NCI-H446 (cell line): Measurements from ENCODE around the gene PRF1.
"Not testable (repeated sequence)": the region's sequence is repeated elsewhere in the genome, so short reads cannot be mapped to it uniquely, and the experiment has no call there.

Experiments
- DNase-seq, 2 experiments: peaks; one replicate each; lab custom pipeline; 2025; lab: John Stamatoyannopoulos, UW

Gene PRF1

DNA sequence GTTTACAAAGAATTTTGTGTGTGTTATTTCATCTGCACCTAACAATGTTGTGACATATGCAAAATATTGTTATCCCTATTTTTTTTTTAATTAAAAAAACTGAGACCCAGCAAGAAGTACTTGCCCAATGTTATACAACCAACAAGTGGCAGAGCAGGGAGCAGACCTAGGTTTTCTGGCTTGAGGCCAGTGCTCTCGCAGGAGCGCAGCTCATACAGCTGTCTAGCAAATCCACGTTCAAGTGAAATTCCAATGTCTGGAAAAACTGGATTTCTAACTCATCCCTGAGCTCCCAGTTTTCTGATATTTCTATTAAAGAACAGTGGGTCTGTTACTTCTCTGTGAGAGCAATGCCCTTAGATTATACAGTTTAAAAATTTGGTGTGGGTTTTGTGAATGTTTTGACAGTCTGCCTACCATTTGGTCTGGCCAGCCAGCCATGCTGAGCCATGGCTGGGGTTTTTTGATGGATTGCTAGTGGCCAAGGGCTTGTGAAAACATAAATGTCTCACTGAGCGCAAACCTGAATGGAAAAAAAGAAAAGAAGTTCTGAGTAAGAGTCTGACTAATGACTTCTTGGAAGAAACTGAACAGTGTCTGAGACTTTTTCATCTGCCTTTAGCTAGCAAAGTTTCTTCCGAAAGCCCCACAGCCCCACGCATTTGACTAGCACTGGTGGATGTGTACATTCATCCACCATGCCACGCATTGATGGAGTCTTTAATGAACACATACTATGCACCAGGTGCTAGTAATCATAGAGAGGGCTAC lies 15.4 kb upstream of the PRF1 start:
- peak; percentile 1 to 39 for DNase-seq

DNA sequence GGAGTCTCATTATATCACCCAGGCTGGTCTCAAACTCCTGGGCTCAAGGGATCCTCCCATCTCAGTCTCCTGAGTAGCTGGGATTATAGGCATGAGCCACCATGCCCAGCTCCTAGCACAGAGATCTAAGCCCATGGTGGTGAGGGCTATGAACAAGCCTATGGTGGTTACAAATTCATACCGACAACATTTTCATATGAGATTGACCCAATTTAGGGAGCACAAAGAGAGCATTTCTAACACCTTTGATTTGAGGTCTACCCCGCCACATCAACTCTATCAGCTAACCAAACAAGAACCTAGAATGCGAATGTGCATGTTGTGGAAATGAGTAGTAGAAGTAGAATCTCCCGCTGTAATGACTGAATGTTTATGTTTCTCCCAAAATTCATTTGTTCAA lies 14.2 kb upstream of the PRF1 start:
- no peak for DNase-seq

DNA sequence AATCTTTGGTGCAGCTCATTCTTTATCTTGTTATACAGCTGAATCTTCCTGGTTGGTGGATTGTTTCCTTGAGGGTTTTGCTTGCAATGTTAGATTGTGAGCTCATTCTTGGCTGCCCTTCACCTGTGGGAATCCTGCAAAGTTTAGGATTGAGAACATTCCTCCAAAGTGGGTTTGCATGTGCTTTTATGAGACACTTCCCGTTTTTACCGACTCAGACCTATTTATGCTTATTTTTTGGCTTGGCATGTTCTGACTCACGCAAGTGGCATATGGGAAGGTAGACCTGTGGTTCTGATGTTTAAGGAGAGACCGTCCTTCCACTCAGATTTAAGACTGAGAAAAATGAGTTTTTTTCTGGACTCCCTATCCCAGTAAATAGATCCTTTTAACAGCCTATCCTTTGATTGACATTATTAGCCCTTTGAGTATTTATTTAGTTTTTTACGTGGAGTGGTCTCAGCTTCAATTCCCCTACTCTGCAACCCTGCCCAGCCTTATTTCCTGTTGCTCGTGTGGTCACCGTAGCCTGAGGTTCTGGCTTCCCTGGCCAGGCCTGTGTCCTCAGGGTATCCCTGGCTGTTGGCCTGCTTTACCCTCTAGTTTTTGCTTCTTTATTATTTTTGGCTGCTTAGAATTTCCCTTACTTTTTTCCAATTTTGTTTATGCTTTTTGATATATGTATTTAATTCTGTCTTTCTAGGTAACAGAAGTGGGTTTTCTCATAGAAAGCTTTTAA lies 13.4 kb upstream of the PRF1 start:
- no peak for DNase-seq

DNA sequence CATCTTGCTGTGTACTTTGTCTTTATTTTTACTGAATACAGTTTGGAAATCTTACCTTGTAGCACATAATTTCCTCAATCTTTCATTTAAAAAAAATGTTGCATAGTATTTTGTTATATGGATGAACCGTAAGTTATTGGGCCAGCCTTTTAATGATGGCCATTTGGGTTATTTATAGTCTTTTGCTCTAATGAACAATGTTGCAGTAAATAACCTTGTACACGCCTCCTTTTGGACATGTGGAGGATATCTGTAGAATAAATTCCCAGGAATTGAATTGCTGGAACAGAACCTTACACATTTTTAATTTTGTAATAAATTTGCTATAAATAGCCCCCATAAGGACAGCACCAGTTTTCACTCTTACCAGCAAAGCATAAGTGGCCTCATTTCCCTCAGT lies 12.7 kb upstream of the PRF1 start:
- DNase-seq = no peak

DNA sequence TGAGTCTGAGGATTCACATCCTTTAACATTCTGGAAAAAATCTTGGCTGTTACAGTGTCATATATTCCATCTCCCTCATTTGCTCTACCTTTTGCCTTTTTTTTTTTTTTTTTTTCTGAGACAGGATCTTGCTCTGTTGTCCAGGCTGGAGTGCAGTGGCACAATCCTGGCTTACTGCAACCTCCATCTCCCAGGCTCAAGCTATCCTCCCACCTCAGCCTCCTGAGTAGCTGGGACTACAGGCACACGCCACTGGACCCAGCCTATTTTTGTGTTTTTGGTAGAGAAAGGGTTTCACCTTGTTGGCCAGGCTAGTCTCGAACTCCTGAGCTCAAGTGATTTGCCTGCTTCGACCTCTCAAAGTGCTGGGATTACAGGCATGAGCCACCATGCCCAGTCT lies 11.8 kb upstream of the PRF1 start:
- DNase-seq = not testable (repeated sequence)

DNA sequence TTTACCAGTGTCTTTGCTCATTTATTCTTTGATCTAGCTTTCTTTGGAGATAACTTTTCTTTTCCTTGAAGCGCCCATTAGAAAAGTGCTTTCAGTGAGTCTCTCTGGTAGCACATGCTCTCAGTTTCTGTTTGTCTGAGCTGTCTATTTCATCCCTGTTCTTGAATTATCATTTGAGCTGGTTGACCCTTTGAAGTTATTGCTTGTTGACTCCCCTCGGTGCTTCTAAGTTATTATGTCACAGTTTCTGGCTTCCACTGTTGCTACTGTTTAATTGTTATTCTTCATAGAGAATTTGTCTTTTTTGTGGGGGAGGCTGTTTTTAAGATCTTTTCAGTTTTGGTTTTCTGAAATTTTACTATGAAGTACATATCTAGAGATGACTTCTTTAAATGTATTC lies 11.4 kb upstream of the PRF1 start:
- no peak for DNase-seq

DNA sequence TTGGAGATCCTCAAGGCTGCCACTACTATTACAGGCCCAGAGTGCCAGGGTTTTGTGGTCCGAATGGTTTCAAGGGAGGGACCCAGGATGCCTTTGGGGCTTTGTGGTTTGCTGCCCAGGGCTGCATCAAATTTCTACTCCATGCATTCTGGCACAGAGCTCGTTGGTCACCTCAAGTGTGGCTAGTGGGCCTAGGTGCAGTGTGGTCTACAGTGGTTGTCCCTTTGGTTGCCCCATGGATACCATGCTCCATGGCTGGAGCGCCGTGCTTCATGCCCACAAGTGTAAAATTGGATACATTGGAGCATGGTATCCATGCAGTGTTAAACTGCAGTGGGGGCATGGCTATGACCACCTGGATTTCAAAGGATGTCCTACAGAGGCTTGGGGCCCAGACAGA lies 5.4 kb upstream of the PRF1 start:
- DNase-seq = no peak

DNA sequence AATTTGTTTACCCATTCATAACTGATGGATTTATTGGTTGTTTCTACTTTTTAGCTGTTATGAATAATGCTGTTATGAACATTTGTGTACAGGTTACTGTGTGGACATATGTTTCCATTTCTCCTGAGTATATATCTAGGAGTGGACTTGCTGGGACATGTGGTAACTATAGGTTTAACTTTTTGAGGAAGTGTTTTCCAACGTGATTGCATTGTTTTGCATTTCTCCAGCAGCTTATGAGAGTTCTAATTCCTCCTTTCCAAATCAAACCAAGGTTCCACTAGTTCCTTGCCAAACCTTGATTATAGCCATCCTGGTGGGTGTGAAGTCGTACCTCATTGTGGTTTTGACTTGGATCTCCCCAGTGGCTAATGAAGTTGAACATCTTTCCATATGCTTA lies 2.6 kb upstream of the PRF1 start:
- DNase-seq = no peak

DNA sequence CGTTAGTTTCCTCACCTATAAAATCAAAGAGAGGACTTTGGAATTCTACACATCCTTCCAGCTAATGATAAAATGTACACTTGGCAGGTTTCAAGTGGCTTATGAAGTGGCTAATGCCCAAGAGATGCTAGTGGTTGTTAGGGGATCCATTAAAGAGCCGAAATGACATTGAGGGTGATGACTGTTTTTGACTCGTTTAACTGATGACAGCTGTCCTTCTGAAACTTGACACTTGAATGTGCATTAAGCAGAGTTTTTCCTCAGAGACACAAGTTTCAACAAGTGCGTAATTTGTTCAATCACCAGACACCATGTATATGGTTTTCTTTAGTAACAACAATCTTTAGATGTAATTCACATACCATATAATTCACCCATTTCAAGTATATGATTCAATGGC lies 1.6 kb upstream of the PRF1 start:
- DNase-seq = no peak

DNA sequence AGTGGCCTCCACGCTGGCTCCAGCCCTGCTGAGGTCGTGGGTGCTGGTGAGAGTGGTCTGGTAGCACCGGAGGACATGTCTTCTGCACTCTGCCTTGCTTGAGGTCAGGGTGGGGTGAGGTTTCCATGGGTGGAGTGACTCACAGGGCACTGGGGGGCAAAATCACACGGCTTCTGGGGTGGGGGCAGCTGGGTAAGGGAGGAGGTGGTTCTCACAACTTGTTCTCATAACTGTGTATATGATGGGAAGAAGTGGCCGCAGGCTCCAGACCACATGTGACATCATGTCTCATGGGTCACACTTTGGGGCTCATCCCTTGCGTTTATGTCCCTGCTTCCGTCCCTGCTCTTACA lies 884 bp upstream of the PRF1 start:
- DNase-seq = no peak

DNA sequence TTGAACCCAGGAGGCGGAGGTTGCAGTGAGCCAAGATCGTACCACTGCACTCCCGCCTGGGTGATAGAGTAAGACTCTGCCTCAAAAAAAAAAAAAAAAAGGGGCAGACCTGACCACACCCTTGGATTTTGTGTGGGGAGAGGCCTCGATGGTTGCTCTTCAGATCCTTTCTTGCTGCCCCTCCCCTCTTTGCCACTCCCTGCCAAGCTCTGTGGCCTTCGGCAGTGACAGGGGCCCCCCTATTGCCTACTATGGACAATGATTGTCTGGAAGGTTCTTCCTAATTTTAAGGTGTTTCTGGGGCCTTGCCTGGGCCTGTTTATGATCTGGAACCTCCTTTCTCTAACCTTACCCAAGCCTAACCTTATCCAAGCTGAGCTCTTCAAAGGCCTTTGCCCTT lies 795 bp downstream of the PRF1 start:
- no peak for DNase-seq

DNA sequence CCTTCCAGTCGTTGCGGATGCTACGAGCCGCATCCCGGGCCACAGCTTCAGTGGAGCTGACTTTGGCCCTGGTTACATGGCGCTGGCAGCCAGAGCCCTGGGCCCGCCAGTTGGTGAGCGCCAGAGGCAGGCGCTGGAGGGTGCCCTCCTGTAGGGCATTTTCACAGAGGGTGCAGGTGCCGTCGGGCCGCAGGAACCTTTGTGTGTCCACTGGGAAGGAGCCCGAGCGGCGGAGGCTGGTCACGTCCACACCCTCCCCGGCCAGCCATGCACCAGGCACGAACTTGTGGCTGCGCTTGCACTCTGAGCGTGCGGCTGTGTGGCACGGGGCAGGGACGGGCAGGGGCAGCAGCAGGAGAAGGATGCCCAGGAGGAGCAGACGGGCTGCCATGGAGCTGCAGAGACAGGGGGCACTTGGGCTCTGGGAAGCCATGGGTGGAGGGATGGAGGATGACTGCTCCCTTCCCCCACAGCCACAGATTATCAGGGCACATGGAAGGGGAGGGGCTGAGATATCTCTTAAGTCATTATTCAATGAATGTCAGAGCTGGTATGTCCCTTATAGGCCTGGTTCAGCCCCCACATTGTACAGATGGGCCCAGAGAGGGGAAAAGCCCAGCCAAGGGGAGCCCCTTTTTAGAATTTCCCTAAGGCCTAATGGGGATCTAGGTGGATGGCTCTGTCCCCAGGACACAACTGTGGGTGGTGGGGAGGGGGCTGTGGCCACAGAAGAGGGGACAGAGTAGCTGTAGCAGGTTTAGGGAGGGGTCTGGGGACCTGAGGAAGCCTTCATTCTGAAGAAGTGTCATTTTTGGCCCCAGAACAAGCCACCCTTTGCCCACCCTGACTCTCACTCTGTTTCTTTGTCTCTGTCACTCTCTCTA lies 1.8 kb downstream of the PRF1 start:
- no peak for DNase-seq

DNA sequence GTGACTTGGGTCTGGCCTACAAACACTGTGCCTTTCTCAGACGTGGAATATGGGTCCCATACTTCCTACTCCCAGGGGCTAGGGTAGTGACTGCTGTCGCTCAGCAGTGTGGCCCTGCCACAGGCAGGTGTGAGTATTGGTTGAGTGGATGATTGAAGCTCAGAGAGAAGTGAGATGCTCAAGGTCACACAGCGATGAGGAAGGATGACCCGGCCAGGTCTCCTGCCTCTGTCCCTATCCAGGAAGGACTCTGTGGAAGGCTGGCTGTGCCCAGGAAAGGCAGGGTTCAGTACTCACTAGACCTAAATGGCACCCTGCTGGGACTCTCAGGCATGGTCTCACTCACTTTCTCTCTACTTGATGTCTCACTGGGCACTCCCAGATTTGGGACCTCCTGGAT lies 2.8 kb downstream of the PRF1 start:
- no peak for DNase-seq

DNA sequence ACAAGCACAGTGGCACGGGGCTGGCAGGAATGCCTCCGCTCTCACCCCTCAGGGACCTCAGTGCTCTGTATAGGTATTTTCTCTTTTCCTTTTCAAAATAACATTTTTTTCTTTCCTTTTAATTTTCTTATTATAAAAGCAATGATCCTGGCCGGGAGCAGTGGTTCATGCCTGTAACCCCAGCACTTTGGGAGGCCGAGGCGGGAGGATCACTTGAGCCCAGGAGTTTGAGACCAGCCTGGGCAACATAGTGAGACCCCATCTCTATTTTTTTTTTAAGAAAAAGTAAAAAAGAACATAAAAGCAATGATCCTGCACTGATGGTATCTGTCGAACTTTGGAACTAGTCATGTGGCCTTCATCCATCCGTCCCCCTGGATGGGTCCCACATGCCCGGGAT lies 3.2 kb downstream of the PRF1 start:
- no peak for DNase-seq

DNA sequence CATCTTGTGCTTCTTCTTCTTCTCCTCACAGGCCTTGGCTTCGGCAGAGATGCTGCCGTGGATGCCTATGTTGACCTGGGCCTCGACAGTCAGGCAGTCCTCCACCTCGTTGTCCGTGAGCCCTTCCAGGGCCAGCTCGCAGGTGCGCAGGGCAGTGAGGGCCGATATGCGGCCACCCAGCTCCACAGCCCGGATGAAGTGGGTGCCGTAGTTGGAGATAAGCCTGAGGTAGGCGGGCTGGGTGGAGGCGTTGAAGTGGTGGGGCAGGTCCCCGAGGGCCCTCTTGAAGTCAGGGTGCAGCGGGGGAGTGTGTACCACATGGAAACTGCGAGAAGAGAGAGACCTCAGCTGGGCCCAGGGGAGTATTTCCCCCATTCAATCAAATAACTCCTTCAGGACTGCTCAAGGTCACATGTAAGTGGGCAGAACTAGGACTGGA lies 3.7 kb downstream of the PRF1 start:
- no peak for DNase-seq

DNA sequence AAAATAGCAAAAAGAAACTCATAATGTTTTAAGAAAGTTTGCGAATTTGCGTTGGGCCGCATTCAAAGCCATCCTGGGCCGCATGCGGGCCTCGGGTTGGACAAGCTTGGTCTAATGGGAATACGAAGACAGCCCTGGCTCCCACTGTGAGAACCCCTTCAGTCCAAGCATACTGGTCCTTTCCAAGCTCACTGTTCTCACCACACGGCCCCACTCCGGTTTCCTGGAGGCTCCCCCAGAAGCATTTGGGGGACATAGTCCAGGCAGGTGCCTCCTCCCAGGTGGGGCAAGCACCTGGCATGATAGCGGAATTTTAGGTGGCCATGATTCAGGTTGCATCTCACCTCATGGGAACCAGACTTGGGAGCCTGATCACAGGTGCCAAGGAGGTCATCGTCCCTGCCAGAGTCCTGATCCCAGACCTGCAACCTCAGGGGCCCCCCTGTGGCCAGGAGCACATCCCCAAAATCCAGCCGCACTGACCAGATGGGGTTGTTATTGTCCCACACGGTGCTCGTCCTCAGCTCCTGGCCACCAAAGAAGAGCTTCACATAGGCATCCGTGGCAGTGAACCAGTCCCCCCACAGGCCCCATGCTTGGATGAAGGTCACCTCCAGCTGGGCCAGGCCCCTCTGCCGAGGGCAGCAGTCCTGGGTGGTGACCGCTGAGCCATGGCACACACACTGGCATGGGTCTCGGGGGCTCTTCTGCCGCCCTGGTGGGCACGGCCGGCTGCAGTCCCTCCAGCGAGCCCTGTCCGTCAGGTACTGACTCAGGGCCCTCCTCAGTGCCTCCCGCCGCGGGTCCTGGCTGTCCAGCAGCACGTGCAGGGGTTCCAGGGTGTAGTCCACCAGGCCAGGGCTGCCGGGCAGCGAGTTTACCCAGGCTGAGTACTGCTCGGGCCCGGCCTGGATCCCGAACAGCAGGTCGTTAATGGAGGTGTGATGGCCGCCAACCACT lies 4.4 kb downstream of the PRF1 start:
- DNase-seq = no peak

DNA sequence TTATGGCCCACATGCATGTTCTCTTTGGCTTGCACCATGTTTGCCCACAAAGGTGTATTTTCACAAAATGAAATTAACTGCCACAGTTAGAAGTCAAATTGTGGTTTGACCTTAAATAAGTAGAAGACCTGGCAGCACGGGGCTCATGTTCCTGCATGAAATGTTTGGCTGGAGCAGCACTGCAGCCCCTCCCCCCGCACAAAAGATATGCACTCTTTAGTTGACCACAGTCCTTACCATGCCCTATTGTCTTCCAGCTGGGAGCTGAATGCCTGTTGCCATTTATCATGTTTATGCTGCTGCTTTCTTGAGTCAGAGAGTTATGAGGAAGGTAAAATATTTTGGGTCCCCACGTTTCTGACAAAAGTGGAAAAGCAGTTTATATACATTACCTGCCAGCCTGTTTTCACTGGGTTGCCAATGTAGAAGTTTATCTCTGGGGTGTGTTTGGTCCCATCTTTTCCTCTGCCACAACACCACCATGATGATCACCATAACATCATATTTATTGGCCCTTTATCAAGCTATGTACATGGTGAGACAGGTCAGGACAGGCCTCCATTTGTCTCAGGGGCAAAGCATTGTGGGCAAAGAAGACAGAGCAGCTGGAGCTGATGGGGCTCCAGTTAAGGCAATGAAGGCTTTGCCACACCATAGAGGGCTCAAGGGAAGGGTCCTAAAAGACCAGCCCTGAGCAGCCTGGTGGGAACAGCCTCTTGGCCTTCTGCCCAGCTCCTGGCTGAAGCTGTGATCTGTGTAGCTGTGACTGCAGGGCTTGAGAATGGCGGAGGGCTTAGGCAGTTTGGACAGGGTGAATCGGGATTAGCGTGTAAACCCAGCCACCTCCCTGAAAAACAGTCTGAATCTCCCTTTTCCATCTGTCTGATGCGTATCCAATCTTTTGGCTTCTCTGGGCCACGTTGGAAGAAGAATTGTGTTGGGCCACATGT lies 5.4 kb downstream of the PRF1 start:
- peak in 1 of 2 experiments; percentile 16 for DNase-seq

DNA sequence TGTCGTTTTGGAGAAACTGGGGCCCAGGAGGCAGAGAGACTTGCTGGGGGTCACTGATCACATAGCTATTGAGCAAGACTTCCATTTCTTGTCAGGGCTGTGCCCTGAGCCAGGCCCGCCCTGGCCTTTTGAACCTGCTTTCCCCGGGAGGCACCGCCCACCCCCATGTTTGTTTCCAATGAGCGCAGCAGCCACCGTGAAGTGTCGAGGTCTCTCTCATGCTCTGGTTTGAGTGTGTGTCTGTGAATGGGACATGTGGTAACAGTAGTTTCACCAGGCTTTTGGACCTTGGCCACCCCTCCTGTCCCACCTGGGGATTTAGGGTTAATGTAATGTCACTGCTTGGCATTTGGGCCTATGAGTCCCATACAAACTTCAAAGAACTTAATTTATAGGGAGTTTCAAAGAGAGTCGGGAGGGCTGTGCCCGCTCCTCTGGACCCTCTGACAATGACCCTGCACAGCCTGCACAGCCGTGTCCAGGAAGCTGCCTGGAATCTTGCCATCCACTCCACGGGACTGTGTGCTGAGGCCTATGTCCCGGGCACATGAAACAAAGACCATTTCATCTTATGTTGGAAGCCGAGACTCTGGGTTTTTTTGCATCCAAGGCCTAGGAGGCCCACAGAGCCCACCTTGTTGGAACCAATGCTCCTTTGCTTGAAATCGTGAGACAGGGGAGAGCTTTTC lies 6.3 kb downstream of the PRF1 start:
- no peak for DNase-seq

DNA sequence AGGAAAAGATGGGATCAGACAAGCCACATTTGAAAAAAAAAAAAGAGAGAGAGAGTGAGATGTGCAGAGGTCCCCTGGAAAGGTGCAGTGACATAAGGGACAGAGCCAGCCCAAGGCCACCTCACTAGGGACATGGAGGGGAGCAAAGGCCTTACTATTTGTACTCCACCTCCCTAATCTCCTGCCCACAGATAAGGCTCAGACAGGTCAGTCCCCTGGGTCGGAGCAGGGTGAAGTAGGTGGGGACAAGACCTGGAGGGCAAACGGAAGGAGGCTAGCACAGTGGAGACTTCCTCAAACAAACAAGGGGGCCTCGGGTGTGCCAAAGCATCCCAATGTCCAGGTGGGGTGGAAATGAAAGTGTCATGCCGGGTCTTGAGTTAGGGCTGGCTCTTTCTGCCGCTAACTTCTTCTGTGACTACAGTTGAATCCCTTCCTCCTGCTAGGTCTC lies 7.0 kb downstream of the PRF1 start:
- DNase-seq = no peak

DNA sequence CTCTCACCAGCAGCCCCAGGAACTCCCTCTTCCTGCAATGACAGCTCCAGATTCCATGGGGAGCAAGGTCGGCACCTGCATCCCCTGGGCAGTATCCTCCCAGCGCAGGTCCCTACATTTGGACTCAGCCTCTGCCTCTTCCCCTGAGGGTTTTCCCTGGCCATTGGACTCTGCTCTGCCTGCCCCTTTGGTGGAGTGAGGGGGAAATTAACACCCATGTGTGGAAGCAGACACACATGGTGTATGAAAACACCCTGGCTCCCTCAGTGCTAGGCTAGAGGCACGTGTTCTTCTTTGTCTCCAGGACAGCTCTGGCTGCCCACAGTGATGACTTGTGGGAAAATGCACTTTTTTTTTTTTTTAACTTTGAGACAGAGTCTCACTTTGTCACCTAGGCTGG lies 8.4 kb downstream of the PRF1 start:
- DNase-seq = no peak
